ENCODE measurements around the gene WDR81.

The WDR81 gene

DNA sequence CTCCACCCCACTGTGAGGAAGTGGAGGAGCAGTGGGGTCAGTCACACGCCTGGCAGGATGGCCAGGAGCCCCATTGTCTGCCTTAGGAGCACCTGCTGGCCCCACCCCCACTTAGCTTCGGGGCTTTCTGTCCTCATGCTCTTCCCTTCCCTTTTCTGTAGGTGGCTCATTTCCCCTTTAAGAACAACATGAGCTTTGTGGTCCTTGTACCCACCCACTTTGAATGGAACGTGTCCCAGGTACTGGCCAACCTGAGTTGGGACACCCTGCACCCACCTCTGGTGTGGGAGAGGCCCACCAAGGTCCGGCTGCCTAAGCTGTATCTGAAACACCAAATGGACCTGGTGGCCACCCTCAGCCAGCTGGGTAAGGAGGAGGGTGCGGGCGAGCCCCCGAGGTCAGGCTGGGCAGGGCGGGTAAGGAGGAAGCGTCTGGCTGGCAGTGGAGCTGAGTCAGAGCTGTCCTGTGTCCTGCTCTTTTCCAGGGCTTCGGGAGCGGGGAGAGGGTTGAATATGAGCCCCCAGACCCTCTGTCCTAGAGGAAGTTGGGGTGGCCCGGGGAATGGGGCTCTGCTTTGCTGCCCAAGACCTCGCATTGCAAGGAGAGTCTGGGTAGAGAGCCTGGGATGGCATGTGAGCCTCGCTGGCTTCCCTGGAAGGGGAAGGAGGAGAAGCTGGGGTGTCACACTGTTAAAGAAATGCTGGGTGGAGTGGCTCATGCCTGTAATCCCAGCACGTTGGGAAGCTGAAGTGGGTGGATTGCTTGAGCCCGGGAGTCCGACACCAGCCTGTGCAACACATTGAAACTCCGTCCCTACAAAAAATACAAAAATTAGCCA lies 28.1 kb downstream of the WDR81 start:
- Histone ChIP-seq H3K9me3 (ENCODE audit: control insufficient read depth, insufficient read depth, low read length) (no peaks in the 10 kb centered on the region), H3K4me3 (ENCODE audit: low read length) (peak overlapping the region; percentile 59), H4K20me1 (ENCODE audit: control insufficient read depth, insufficient read depth, low read depth, low read length) (no peaks in the 10 kb centered on the region), H3K27me3 (ENCODE audit: control insufficient read depth, low read length) (no peaks in the 10 kb centered on the region), H3K4me2 (ENCODE audit: low read length) (peak overlapping the region; percentile 72), H3F3A (ENCODE audit: control insufficient read depth, insufficient read depth) (0 out of 2 replicates have a peak, but pooled peaks cover 3% of the 10 kb centered on the region), H3K4me1 (ENCODE audit: control insufficient read depth, low read length) (peaks cover 15% of the 10 kb centered on the region), H3K9me2 (replicated peaks; ENCODE audit: control insufficient read depth, low read length) (no peaks in the 10 kb centered on the region), H3K79me2 (ENCODE audit: control insufficient read depth, low read length) (no peaks in the 10 kb centered on the region), H3K27ac (ENCODE audit: low read depth, low read length) (no peak overlapping the region), H3K36me3 (ENCODE audit: control insufficient read depth, low read length) (no peaks in the 10 kb centered on the region)
- TF ChIP-seq EZH2phosphoT487 (IDR thresholded peaks at IDR 0.05; ENCODE audit: borderline replicate concordance, low read length) (no peak), CTCF (IDR thresholded peaks at IDR 0.05; ENCODE audit: low read depth, low read length, poor library complexity, severe bottlenecking) (peak; percentile 36)

GRCh38 chr17:1753767-1754429 lies 29.4 kb downstream of the WDR81 start:
- Histone ChIP-seq H3K36me3 (ENCODE audit: control insufficient read depth, low read length) (no peaks in the 10 kb centered on the region), H3F3A (ENCODE audit: control insufficient read depth, insufficient read depth) (0 out of 2 replicates have a peak, but pooled peaks cover 3% of the 10 kb centered on the region), H3K27ac (ENCODE audit: low read depth, low read length) (no peak overlapping the region), H3K9me3 (ENCODE audit: control insufficient read depth, insufficient read depth, low read length) (no peaks in the 10 kb centered on the region), H3K4me1 (ENCODE audit: control insufficient read depth, low read length) (peaks cover 18% of the 10 kb centered on the region), H4K20me1 (ENCODE audit: control insufficient read depth, insufficient read depth, low read depth, low read length) (no peaks in the 10 kb centered on the region), H3K4me3 (ENCODE audit: low read length) (no peak overlapping the region), H3K9me2 (replicated peaks; ENCODE audit: control insufficient read depth, low read length) (no peaks in the 10 kb centered on the region), H3K4me2 (ENCODE audit: low read length) (no peak overlapping the region), H3K79me2 (ENCODE audit: control insufficient read depth, low read length) (no peaks in the 10 kb centered on the region), H3K27me3 (ENCODE audit: control insufficient read depth, low read length) (no peaks in the 10 kb centered on the region)
- TF ChIP-seq CTCF (IDR thresholded peaks at IDR 0.05; ENCODE audit: low read depth, low read length, poor library complexity, severe bottlenecking) (no peak), EZH2phosphoT487 (IDR thresholded peaks at IDR 0.05; ENCODE audit: borderline replicate concordance, low read length) (no peak)

- Histone ChIP-seq H3K36me3 (ENCODE audit: control insufficient read depth, low read length) (no peaks in the 10 kb centered on the region), H3K27ac (ENCODE audit: low read depth, low read length) (no peak overlapping the region), H3K4me3 (ENCODE audit: low read length) (no peak overlapping the region), H3K79me2 (ENCODE audit: control insufficient read depth, low read length) (no peaks in the 10 kb centered on the region), H3K27me3 (ENCODE audit: control insufficient read depth, low read length) (no peaks in the 10 kb centered on the region), H3K9me3 (ENCODE audit: control insufficient read depth, insufficient read depth, low read length) (no peaks in the 10 kb centered on the region), H3F3A (ENCODE audit: control insufficient read depth, insufficient read depth) (0 out of 2 replicates have a peak, but pooled peaks cover 3% of the 10 kb centered on the region), H4K20me1 (ENCODE audit: control insufficient read depth, insufficient read depth, low read depth, low read length) (no peaks in the 10 kb centered on the region), H3K4me2 (ENCODE audit: low read length) (no peak overlapping the region), H3K4me1 (ENCODE audit: control insufficient read depth, low read length) (peaks cover 18% of the 10 kb centered on the region), H3K9me2 (replicated peaks; ENCODE audit: control insufficient read depth, low read length) (no peaks in the 10 kb centered on the region)
- TF ChIP-seq EZH2phosphoT487 (IDR thresholded peaks at IDR 0.05; ENCODE audit: borderline replicate concordance, low read length) (no peak), CTCF (IDR thresholded peaks at IDR 0.05; ENCODE audit: low read depth, low read length, poor library complexity, severe bottlenecking) (no peak)
Observed at GRCh38 chr17:1754430-1755112, 30.1 kb downstream of the WDR81 start.

Measured in DOHH2 (cell line).